Esophagus muscularis mucosa (tissue), 4 donors: ENCODE results near the gene NOSIP. TPM values are rescaled to one million over a fixed set of nuclear protein-coding genes. Genes with fewer than 3 reads are reported as not detected.

Experiments used
- DNase-seq: peaks from one replicate; pipeline ENCODE4 v3.0.0-alpha.2; 2017; ENCODE audit errors: extremely low spot score
- H3K27ac ChIP-seq, 4 donors: fragments of 200-600 bp; sonication (generic); replicated peaks in 1 of 4; 1 replicate in 3 of 4; 2 replicates in 1 of 4; pipeline ENCODE4 v1.5.1; 2016 to 2019; ENCODE audit warnings: mild to moderate bottlenecking in 1 of 4
- H3K27me3 ChIP-seq, 4 donors: fragments of 200-600 bp; sonication (generic); one replicate each; pipeline versions ENCODE4 v1.5.1 to v1.6.0; 2016 to 2019
- H3K36me3 ChIP-seq, 4 donors: fragments of 200-600 bp; sonication (generic); one replicate each; pipeline ENCODE4 v1.5.1; 2016 to 2019
- H3K4me1 ChIP-seq, 4 donors: fragments of 200-600 bp; sonication (generic); one replicate each; pipeline ENCODE4 v1.5.1; 2016 to 2019
- H3K4me3 ChIP-seq, 4 donors: fragments of 200-600 bp; sonication (generic); 1 replicate in 2 of 4; 2 replicates in 2 of 4; pipeline ENCODE4 v1.5.1; 2016 to 2019; ENCODE audit warnings: mild to moderate bottlenecking in 4 of 4, moderate library complexity in 1 of 4
- H3K9me3 ChIP-seq, 4 donors: fragments of 200-600 bp; sonication (generic); 1 replicate in 3 of 4; 2 replicates in 1 of 4; pipeline ENCODE4 v1.5.1; 2016 to 2019
- CTCF ChIP-seq, 3 experiments: fragments of 200-600 bp in 2 of 3; fragments of 450-650 bp in 1 of 3; sonication (generic) in 2 of 3; IDR thresholded peaks; one replicate each; pipeline ENCODE4 v1.5.1; 2017 to 2019; ENCODE audit warnings: antibody characterized with exemption in 3 of 3, mild to moderate bottlenecking in 2 of 3, moderate library complexity in 1 of 3
- EP300 ChIP-seq: sonication (generic); formaldehyde crosslinking; IDR thresholded peaks from one replicate; pipeline ENCODE4 v1.6.1; 2017; ENCODE audit warnings: antibody characterized with exemption
- POLR2A ChIP-seq: fragments of 450-650 bp; IDR thresholded peaks from one replicate; pipeline ENCODE4 v1.6.1; 2017; ENCODE audit warnings: antibody characterized with exemption, moderate library complexity, mild to moderate bottlenecking, low read depth
- POLR2AphosphoS5 ChIP-seq, 2 donors: sonication (generic); formaldehyde crosslinking; IDR thresholded peaks; one replicate each; pipeline ENCODE4 v1.6.1; 2017; ENCODE audit warnings: antibody characterized with exemption in 2 of 2
- WGBS: methylation state at CpG from one replicate; pipeline ENCODE4 v1.1.5; 2018; 5-methylcytosine and 5-hydroxymethylcytosine counted together
- intact Hi-C: fragments of 100-400 bp; cut with DNase I; formaldehyde crosslinking; loops from one replicate; pipeline ENCODE4 v1.15.1; 2023
- total RNA-seq, 4 donors: library from RNA; depleted of rRNA; stranded (reverse); fragments of >200 nt; gene quantifications; one replicate each; pipeline versions ENCODE4 v1.1.0 to v1.2.1, GENCODE V29; 2016

Gene NOSIP
- total RNA-seq, 4 donors from 2014 or later, result 51.0 to 71.6 (median 59.2) TPM

- peak overlapping the region; percentile 50 to 72 (median 64) for H3K27ac ChIP-seq
These were observed 52.1 kb downstream of the NOSIP start for GRCh38 chr19:49528211-49528771.

GRCh38 chr19:49524812-49525455 lies 55.4 kb downstream of the NOSIP start:
- Histone ChIP-seq H3K4me1 (peaks cover 5 to 20% (median 17%) of the 10 kb centered on the region in 4 donors), H3K9me3 (no peaks in the 10 kb centered on the region), H3K4me3 (no peak overlapping the region), H3K36me3 (peaks cover 0 to 43% (median 15%) of the 10 kb centered on the region in 4 donors), H3K27me3 (no peaks in the 10 kb centered on the region), H3K27ac (no peak overlapping the region)
- 90% methylated on average over 20 of the region's 22 CpGs for WGBS
- TF ChIP-seq POLR2A (no peak), EP300 (no peak), POLR2AphosphoS5 (IDR thresholded peaks at IDR 0.05) (no peak), CTCF (IDR thresholded peaks at IDR 0.05) (no peak)
- DNase-seq, result no peak
- intact Hi-C loops, result no loop called here

More at GRCh38 chr19:49528211-49528771, 52.1 kb downstream of the NOSIP start:
- TF ChIP-seq CTCF (IDR thresholded peaks at IDR 0.05), result no peak
- TF ChIP-seq EP300, result no peak
- TF ChIP-seq POLR2AphosphoS5 (IDR thresholded peaks at IDR 0.05), result no peak
- TF ChIP-seq POLR2A, result no peak
- Histone ChIP-seq H3K4me1 (peaks cover 8 to 24% (median 22%) of the 10 kb centered on the region in 4 donors), H3K9me3 (no peaks in the 10 kb centered on the region), H3K36me3 (peaks cover 0 to 24% (median 8%) of the 10 kb centered on the region in 4 donors), H3K4me3 (peak overlapping the region; percentile 46 to 61 (median 54)), H3K27me3 (no peaks in the 10 kb centered on the region)
- no peak for DNase-seq
- intact Hi-C loops, result no loop called here
- 43% methylated on average over 23 of the region's 25 CpGs for WGBS

GRCh38 chr19:49520705-49521319 lies 59.5 kb downstream of the NOSIP start:
- peaks cover 0 to 4% (median 2%) of the 10 kb centered on the region in 4 donors for H3K4me1 ChIP-seq
- peak overlapping the region; percentile 19 to 48 (median 37) for H3K27ac ChIP-seq
- peaks cover 0 to 52% (median 17%) of the 10 kb centered on the region in 4 donors for H3K36me3 ChIP-seq
- no peaks in the 10 kb centered on the region for H3K27me3 ChIP-seq
- no peak for TF ChIP-seq POLR2AphosphoS5 (IDR thresholded peaks at IDR 0.05)
- no peak for TF ChIP-seq POLR2A
- no peak for TF ChIP-seq EP300
- no peak for TF ChIP-seq CTCF (IDR thresholded peaks at IDR 0.05)
- no peak overlapping the region for H3K4me3 ChIP-seq
- intact Hi-C loops, result no loop called here
- DNase-seq, result no peak
- no peaks in the 10 kb centered on the region for H3K9me3 ChIP-seq
- 78% methylated on average over 13 of the region's 13 CpGs for WGBS

- intact Hi-C loops, result no loop called here
These were observed 62.3 kb downstream of the NOSIP start for GRCh38 chr19:49518033-49518432.

More at GRCh38 chr19:49518033-49518432, 62.3 kb downstream of the NOSIP start:
- no peak for DNase-seq
- H3K4me3 ChIP-seq, result no peak overlapping the region
- H3K9me3 ChIP-seq, result no peaks in the 10 kb centered on the region
- TF ChIP-seq CTCF (IDR thresholded peaks at IDR 0.05) (no peak), POLR2A (no peak), POLR2AphosphoS5 (IDR thresholded peaks at IDR 0.05) (no peak), EP300 (no peak)
- H3K27me3 ChIP-seq, result no peaks in the 10 kb centered on the region
- peaks cover 0 to 54% (median 9%) of the 10 kb centered on the region in 4 donors for H3K36me3 ChIP-seq
- H3K27ac ChIP-seq, result no peak overlapping the region
- H3K4me1 ChIP-seq, result peaks cover 6 to 31% (median 27%) of the 10 kb centered on the region in 4 donors
- WGBS, result 100% methylated on average over 3 of the region's 3 CpGs
